Measurements from ENCODE around the gene PDCD1.

PDCD1 gene

DNA sequence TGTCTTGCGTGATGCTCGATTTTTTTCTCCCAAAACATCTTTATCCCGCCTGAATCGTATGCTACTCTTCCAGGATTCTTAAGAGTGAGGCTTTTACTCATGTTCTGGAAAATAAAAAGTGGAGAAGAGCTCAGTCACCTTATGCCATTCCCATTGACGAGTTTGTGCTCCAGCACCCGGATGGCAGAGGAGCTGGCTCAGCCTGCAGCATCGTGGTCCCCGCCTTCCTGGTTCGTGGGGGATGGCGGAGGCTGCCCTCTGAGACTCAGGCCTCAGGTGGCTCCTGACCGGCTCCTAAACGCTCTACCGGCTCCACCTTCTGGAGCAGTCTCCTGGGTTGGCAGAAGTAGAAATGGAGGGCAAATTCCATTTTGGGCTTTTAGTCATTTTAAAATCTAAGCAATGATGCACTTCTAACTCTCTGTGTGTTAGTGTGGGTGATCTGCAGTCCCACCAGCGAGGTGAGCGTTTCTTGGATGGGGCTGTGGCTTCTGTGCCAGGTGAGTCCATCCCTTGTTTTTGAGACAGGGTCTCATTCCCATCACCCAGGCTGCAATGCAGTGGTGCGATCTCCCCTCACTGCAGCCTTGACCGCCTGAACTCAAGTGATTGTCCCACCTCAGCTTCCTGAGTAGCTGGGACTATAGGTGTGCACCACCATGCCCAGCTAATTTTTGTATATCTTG is 38.7 kb upstream of the PDCD1 start:
- ATAC-seq (ENCODE audit: insufficient read depth, low read depth) (no peak), DNase-seq (no peak)
- no peak overlapping the region for H3K27ac ChIP-seq (ENCODE audit: low read length)
- peaks cover 38% of the 10 kb centered on the region for H4K20me1 ChIP-seq (ENCODE audit: insufficient read depth, low read length)
- no peak overlapping the region for H2AFZ ChIP-seq (ENCODE audit: low read depth, low read length)
- no peak overlapping the region for H3K4me2 ChIP-seq (ENCODE audit: insufficient read depth, low read length)
- H3K79me2 ChIP-seq (ENCODE audit: insufficient read depth, low read length), result peaks cover 5% of the 10 kb centered on the region; the same call in 1 of the 2 replicates
- no peak overlapping the region for H3K4me3 ChIP-seq (ENCODE audit: low read depth in 1 of 2, low read length in 2 of 2)
- no peaks in the 10 kb centered on the region for H3K27me3 ChIP-seq (ENCODE audit: insufficient read depth, low read length, poor library complexity)
- H3K36me3 ChIP-seq (ENCODE audit: insufficient read depth, low read length), result peaks cover 17% of the 10 kb centered on the region
- TF ChIP-seq, protein P1, sequence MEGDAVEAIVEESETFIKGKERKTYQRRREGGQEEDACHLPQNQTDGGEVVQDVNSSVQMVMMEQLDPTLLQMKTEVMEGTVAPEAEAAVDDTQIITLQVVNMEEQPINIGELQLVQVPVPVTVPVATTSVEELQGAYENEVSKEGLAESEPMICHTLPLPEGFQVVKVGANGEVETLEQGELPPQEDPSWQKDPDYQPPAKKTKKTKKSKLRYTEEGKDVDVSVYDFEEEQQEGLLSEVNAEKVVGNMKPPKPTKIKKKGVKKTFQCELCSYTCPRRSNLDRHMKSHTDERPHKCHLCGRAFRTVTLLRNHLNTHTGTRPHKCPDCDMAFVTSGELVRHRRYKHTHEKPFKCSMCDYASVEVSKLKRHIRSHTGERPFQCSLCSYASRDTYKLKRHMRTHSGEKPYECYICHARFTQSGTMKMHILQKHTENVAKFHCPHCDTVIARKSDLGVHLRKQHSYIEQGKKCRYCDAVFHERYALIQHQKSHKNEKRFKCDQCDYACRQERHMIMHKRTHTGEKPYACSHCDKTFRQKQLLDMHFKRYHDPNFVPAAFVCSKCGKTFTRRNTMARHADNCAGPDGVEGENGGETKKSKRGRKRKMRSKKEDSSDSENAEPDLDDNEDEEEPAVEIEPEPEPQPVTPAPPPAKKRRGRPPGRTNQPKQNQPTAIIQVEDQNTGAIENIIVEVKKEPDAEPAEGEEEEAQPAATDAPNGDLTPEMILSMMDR (IDR thresholded peaks at IDR 0.05; ENCODE audit: borderline replicate concordance, extremely low read depth, low read length, poor library complexity, severe bottlenecking), result no peak
- no peak for TF ChIP-seq EZH2 (IDR thresholded peaks at IDR 0.05; ENCODE audit: borderline replicate concordance, low read depth, low read length, severe bottlenecking)
- no peaks in the 10 kb centered on the region for H3K4me1 ChIP-seq (ENCODE audit: insufficient read depth, low read length)
- no peak overlapping the region for H3K9ac ChIP-seq (ENCODE audit: low read depth, low read length)
- H3K9me3 ChIP-seq (ENCODE audit: insufficient read depth, low read length, severe bottlenecking), result no peaks in the 10 kb centered on the region

DNA sequence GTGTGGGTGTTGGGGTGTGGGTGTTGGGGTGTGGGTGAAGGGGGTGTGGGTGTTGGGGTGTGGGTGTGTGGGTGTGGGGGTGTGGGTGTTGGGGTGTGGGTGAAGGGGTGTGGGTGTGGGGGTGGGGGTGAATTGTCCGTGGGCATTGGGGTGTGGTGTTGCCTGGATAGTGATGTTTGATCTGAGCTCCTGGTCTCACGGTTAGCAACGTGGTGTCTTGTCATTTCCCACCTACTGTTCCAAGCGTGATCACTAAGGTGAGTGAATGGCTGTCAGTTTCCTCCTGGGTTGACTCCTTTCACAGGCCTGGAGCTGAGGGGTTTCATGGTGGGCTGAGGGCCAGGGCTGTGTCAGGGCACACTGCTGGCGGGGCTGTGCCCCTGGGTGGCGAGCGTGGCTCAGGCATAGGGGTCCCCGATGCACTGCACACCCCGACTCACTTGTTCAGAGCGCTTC is 38.1 kb upstream of the PDCD1 start:
- Histone ChIP-seq H3K4me3 (ENCODE audit: low read depth in 1 of 2, low read length in 2 of 2) (no peak overlapping the region), H3K4me2 (ENCODE audit: insufficient read depth, low read length) (no peak overlapping the region), H3K9ac (ENCODE audit: low read depth, low read length) (no peak overlapping the region), H3K27ac (ENCODE audit: low read length) (no peak overlapping the region), H3K79me2 (ENCODE audit: insufficient read depth, low read length) (peaks cover 5% of the 10 kb centered on the region; the same call in 1 of the 2 replicates), H3K4me1 (ENCODE audit: insufficient read depth, low read length) (no peaks in the 10 kb centered on the region), H4K20me1 (ENCODE audit: insufficient read depth, low read length) (peaks cover 44% of the 10 kb centered on the region), H3K36me3 (ENCODE audit: insufficient read depth, low read length) (peaks cover 16% of the 10 kb centered on the region), H3K27me3 (ENCODE audit: insufficient read depth, low read length, poor library complexity) (no peaks in the 10 kb centered on the region), H2AFZ (ENCODE audit: low read depth, low read length) (no peak overlapping the region), H3K9me3 (ENCODE audit: insufficient read depth, low read length, severe bottlenecking) (no peaks in the 10 kb centered on the region)
- ATAC-seq (ENCODE audit: insufficient read depth, low read depth) (no peak), DNase-seq (no peak)
- TF ChIP-seq EZH2 (IDR thresholded peaks at IDR 0.05; ENCODE audit: borderline replicate concordance, low read depth, low read length, severe bottlenecking), result no peak
- TF ChIP-seq, protein P1 (IDR thresholded peaks at IDR 0.05; ENCODE audit: borderline replicate concordance, extremely low read depth, low read length, poor library complexity, severe bottlenecking), result no peak

DNA sequence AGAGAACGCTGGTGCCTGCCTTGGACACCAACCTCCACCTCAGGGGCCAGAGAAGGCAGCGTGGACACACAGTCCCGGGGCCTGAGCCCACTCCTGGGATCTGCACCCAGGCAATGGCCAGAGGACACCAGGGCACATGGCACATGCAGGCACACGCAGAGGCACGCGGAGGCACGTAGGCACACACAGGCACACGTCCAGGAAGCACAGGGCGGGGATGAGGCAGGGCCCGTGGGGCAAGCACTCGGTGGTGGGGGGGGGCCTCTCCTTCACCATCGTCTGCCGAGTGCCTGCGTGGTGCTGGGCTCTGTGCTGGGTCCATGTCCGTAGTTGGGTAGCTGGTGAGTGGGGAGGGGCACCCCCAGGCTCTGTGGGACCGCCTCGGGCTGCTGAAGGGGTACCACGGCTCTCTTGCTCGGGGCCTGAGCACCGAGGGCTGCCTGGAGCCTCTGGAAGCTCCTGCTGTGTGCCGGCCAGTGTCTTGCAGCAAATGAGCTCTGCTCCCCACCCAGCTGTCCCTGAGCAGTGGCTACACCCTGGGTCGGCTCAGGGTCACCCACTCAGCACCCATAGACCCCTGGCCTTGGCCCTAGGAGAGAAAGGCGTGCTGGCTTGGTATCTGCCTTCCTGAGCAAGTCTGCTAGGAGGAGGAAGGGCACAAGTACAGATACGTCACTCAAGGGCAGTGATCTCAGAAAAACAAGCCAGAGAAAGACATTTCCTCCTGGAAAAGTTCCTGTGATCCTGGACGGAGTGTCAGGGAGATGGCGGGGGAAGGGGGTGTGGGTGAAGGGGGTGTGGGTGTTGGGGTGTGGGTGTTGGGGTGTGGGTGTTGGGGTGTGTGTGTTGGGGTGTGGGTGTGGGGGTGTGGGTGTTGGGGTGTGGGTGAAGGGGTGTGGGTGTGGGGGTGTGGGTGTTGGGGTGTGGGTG is 37.3 kb upstream of the PDCD1 start:
- no peak for DNase-seq
- peaks cover 12% of the 10 kb centered on the region for H3K36me3 ChIP-seq (ENCODE audit: insufficient read depth, low read length)
- peak; percentile 55 for ATAC-seq (ENCODE audit: insufficient read depth, low read depth)
- no peak overlapping the region for H3K4me2 ChIP-seq (ENCODE audit: insufficient read depth, low read length)
- no peak overlapping the region; the same call in 1 of the 2 replicates for H3K27ac ChIP-seq (ENCODE audit: low read length)
- H2AFZ ChIP-seq (ENCODE audit: low read depth, low read length), result no peak overlapping the region
- no peaks in the 10 kb centered on the region for H3K27me3 ChIP-seq (ENCODE audit: insufficient read depth, low read length, poor library complexity)
- TF ChIP-seq EZH2 (IDR thresholded peaks at IDR 0.05; ENCODE audit: borderline replicate concordance, low read depth, low read length, severe bottlenecking), result no peak
- TF ChIP-seq, protein P1 (IDR thresholded peaks at IDR 0.05; ENCODE audit: borderline replicate concordance, extremely low read depth, low read length, poor library complexity, severe bottlenecking), result no peak
- no peak overlapping the region for H3K4me3 ChIP-seq (ENCODE audit: low read depth in 1 of 2, low read length in 2 of 2)
- H4K20me1 ChIP-seq (ENCODE audit: insufficient read depth, low read length), result peaks cover 51% of the 10 kb centered on the region
- peaks cover 8% of the 10 kb centered on the region; the same call in 1 of the 2 replicates for H3K79me2 ChIP-seq (ENCODE audit: insufficient read depth, low read length)
- no peak overlapping the region for H3K9ac ChIP-seq (ENCODE audit: low read depth, low read length)
- H3K4me1 ChIP-seq (ENCODE audit: insufficient read depth, low read length), result no peaks in the 10 kb centered on the region
- H3K9me3 ChIP-seq (ENCODE audit: insufficient read depth, low read length, severe bottlenecking), result no peaks in the 10 kb centered on the region
